SK-N-SH treated with all-trans-retinoic acid at 6 μM for 48 hours (cell line): Measurements from ENCODE around the gene TSPAN18.

Experiments used
- ATAC-seq: fragments of 200-7000 bp; cut with Tn5 transposase; 3 replicates; pipeline ENCODE4 v1.9.1; 2020; ENCODE audit warnings: mild to moderate bottlenecking, moderate library complexity
- ARNTL ChIP-seq: fragments of 450-650 bp; formaldehyde crosslinking; IDR thresholded peaks from 2 replicates; pipeline ENCODE4 v1.5.0; 2020; ENCODE audit warnings: low read depth, mild to moderate bottlenecking, moderate library complexity, borderline replicate concordance
- BACH2 ChIP-seq: fragments of 250-450 bp; sonication (Bioruptor Pico); IDR thresholded peaks from 2 replicates; pipeline ENCODE4 v1.9.0; 2021; ENCODE audit warnings: mild to moderate bottlenecking, borderline replicate concordance
- ESRRG ChIP-seq: fragments of 250-450 bp; sonication (Bioruptor Pico); IDR thresholded peaks from 2 replicates; pipeline ENCODE4 v1.6.1; 2021; ENCODE audit warnings: mild to moderate bottlenecking
- GLIS3 ChIP-seq: fragments of 250-450 bp; sonication (Bioruptor Pico); IDR thresholded peaks from 2 replicates; pipeline ENCODE4 v1.5.0; 2020; ENCODE audit warnings: mild to moderate bottlenecking, moderate library complexity
- ISL1 ChIP-seq: fragments of 250-450 bp; sonication (Bioruptor Pico); IDR thresholded peaks from 2 replicates; pipeline ENCODE4 v2.1.2; 2022; ENCODE audit warnings: mild to moderate bottlenecking, moderate library complexity
- OSR1 ChIP-seq: fragments of 250-450 bp; sonication (Bioruptor Pico); IDR thresholded peaks from 2 replicates; pipeline ENCODE4 v1.8.0; 2022; ENCODE audit warnings: moderate library complexity, mild to moderate bottlenecking, inconsistent platforms
- PPARA ChIP-seq: fragments of 250-450 bp; sonication (Bioruptor Pico); IDR thresholded peaks from 2 replicates; pipeline ENCODE4 v1.5.0; 2020; ENCODE audit warnings: mild to moderate bottlenecking, borderline replicate concordance
- SNAI2 ChIP-seq: fragments of 250-450 bp; sonication (Bioruptor Pico); IDR thresholded peaks from 2 replicates; pipeline ENCODE4 v1.5.0; 2020; ENCODE audit warnings: mild to moderate bottlenecking, moderate library complexity
- TCF4 ChIP-seq: fragments of 250-450 bp; sonication (Bioruptor Pico); IDR thresholded peaks from 2 replicates; pipeline ENCODE4 v1.8.0; 2021; ENCODE audit warnings: mild to moderate bottlenecking, moderate library complexity, borderline replicate concordance
- ZC3H10 ChIP-seq: fragments of 250-450 bp; sonication (Bioruptor Pico); IDR thresholded peaks from 2 replicates; pipeline ENCODE4 v1.5.1; 2021; ENCODE audit warnings: mild to moderate bottlenecking, moderate library complexity
- ZFP3 ChIP-seq: fragments of 250-450 bp; sonication (Bioruptor Pico); IDR thresholded peaks from 2 replicates; pipeline ENCODE4 v1.5.0; 2020; ENCODE audit warnings: mild to moderate bottlenecking, moderate library complexity
- ZFP30 ChIP-seq: fragments of 450-650 bp; formaldehyde crosslinking; IDR thresholded peaks from 2 replicates; pipeline ENCODE4 v1.5.0; 2022; ENCODE audit warnings: mild to moderate bottlenecking, moderate library complexity
- ZNF565 ChIP-seq: fragments of 450-650 bp; formaldehyde crosslinking; conservative IDR thresholded peaks from 2 replicates; pipeline ENCODE4 v1.5.0; 2020; ENCODE audit warnings: low read depth, mild to moderate bottlenecking, moderate library complexity
- ZNF70 ChIP-seq: fragments of 450-650 bp; formaldehyde crosslinking; IDR thresholded peaks from 2 replicates; pipeline ENCODE4 v1.5.0; 2020; ENCODE audit warnings: mild to moderate bottlenecking, moderate library complexity
- ZNF8 ChIP-seq: fragments of 450-650 bp; formaldehyde crosslinking; IDR thresholded peaks from 2 replicates; pipeline ENCODE4 v1.5.0; 2020; ENCODE audit warnings: mild to moderate bottlenecking, moderate library complexity
- TF ChIP-seq, protein P1 (sequence below): fragments of 250-450 bp; sonication (Bioruptor Pico); IDR thresholded peaks from 2 replicates; pipeline ENCODE4 v1.8.0; 2021; ENCODE audit warnings: low read depth, mild to moderate bottlenecking, moderate library complexity, borderline replicate concordance
- TF ChIP-seq, protein P2 (sequence below): fragments of 250-450 bp; sonication (Bioruptor Pico); IDR thresholded peaks from 2 replicates; pipeline ENCODE4 v1.5.1; 2020; ENCODE audit warnings: low read depth, mild to moderate bottlenecking, moderate library complexity
- TF ChIP-seq, protein P3 (sequence below): fragments of 250-450 bp; sonication (Bioruptor Pico); IDR thresholded peaks from 2 replicates; pipeline ENCODE4 v1.5.0; 2020; ENCODE audit warnings: mild to moderate bottlenecking, moderate library complexity
- TF ChIP-seq, protein P4 (sequence below): fragments of 250-450 bp; sonication (Bioruptor Pico); IDR thresholded peaks from 2 replicates; pipeline ENCODE4 v1.8.0; 2020; ENCODE audit warnings: mild to moderate bottlenecking, moderate library complexity, borderline replicate concordance
- TF ChIP-seq, protein P5 (sequence below): fragments of 250-450 bp; sonication (Bioruptor Pico); IDR thresholded peaks from 2 replicates; pipeline ENCODE4 v1.5.1; 2021; ENCODE audit warnings: mild to moderate bottlenecking, moderate library complexity

Gene TSPAN18

DNA sequence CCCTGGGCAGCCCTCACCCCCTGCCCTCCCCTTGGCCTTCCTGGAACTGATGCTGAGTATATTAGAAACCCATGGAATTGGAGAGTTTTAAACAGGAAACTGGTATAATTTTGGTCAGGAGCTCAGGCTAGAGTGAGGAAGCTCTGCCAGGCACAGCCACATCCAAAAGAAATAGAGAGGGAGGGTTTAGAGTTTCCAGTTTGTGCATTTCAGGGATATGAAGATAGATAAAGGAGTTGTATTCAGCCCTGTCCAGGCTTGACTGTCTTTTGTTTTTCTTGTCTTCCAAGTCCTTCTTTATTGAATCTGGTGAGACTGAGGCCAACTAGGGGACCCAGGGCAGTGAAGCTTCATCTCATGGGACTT lies 71.8 kb downstream of the TSPAN18 start (continued):
- TF ChIP-seq, protein P1, sequence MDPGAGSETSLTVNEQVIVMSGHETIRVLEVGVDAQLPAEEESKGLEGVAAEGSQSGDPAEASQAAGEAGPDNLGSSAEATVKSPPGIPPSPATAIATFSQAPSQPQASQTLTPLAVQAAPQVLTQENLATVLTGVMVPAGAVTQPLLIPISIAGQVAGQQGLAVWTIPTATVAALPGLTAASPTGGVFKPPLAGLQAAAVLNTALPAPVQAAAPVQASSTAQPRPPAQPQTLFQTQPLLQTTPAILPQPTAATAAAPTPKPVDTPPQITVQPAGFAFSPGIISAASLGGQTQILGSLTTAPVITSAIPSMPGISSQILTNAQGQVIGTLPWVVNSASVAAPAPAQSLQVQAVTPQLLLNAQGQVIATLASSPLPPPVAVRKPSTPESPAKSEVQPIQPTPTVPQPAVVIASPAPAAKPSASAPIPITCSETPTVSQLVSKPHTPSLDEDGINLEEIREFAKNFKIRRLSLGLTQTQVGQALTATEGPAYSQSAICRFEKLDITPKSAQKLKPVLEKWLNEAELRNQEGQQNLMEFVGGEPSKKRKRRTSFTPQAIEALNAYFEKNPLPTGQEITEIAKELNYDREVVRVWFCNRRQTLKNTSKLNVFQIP (CRISPR knock-in tag) = no peak
- TF ChIP-seq ZC3H10 (CRISPR knock-in tag) (no peak), ISL1 (CRISPR knock-in tag) (no peak), ZFP3 (CRISPR knock-in tag) (no peak), GLIS3 (CRISPR knock-in tag) (no peak), TCF4 (CRISPR knock-in tag) (no peak), SNAI2 (CRISPR knock-in tag) (no peak)
- TF ChIP-seq, protein P2, sequence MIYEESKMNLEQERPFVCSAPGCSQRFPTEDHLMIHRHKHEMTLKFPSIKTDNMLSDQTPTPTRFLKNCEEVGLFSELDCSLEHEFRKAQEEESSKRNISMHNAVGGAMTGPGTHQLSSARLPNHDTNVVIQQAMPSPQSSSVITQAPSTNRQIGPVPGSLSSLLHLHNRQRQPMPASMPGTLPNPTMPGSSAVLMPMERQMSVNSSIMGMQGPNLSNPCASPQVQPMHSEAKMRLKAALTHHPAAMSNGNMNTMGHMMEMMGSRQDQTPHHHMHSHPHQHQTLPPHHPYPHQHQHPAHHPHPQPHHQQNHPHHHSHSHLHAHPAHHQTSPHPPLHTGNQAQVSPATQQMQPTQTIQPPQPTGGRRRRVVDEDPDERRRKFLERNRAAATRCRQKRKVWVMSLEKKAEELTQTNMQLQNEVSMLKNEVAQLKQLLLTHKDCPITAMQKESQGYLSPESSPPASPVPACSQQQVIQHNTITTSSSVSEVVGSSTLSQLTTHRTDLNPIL (CRISPR knock-in tag) = no peak

DNA sequence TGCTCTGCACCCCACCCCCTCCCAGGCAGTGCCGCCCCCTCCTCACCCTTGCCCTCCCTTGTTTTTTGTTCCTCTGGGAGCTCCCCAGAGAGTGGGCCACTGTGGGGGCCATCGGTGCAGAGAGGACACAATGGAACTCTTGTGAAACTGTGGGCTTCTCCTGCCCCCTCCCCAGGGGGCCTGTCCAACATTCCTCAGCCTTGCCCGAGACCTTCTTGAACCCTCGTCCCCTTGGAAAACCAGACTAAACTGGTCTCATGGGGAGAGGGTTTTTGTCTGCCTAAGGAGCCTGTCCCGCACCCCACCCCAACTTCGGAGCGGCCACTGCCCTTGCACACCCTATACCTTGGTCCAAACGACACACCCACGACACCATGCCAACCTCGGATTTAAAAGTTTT lies 72.2 kb downstream of the TSPAN18 start:
- ATAC-seq = no peak
- TF ChIP-seq, protein P2 (CRISPR knock-in tag) = no peak
- TF ChIP-seq ZFP3 (CRISPR knock-in tag) = no peak
- TF ChIP-seq ARNTL (CRISPR knock-in tag) = no peak
- no peak for TF ChIP-seq SNAI2 (CRISPR knock-in tag)
- TF ChIP-seq OSR1 (CRISPR knock-in tag) = no peak
- TF ChIP-seq PPARA (CRISPR knock-in tag) = no peak
- no peak for TF ChIP-seq ZNF70 (CRISPR knock-in tag)
- TF ChIP-seq ZNF565 (CRISPR knock-in tag) = no peak
- no peak for TF ChIP-seq ZNF8 (CRISPR knock-in tag)
- TF ChIP-seq TCF4 (CRISPR knock-in tag) = no peak
- TF ChIP-seq GLIS3 (CRISPR knock-in tag) = no peak
- TF ChIP-seq ESRRG (CRISPR knock-in tag) = no peak
- TF ChIP-seq ZC3H10 (CRISPR knock-in tag) = no peak
- TF ChIP-seq, protein P1 (CRISPR knock-in tag) = no peak

DNA sequence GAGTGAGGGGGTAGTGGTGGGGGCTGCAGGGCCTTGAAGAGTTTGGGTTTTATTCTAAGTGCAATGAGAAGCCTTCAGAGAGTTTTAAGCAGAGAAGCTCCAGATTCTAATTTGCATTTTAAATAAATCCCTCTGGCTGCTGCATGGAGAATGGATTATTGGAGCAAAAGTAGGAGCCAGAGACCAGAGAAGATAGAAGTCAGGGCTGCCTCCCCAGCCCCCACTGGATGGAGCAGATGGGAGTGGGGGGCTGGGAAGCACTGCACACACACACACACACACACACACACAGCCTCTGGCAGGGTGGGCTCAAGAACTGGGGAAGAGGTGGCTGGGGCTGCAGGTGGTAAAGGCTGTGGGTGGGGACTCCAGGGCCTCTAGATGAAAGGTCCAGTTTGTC lies 75.6 kb downstream of the TSPAN18 start:
- ATAC-seq = no peak
- TF ChIP-seq, protein P3, sequence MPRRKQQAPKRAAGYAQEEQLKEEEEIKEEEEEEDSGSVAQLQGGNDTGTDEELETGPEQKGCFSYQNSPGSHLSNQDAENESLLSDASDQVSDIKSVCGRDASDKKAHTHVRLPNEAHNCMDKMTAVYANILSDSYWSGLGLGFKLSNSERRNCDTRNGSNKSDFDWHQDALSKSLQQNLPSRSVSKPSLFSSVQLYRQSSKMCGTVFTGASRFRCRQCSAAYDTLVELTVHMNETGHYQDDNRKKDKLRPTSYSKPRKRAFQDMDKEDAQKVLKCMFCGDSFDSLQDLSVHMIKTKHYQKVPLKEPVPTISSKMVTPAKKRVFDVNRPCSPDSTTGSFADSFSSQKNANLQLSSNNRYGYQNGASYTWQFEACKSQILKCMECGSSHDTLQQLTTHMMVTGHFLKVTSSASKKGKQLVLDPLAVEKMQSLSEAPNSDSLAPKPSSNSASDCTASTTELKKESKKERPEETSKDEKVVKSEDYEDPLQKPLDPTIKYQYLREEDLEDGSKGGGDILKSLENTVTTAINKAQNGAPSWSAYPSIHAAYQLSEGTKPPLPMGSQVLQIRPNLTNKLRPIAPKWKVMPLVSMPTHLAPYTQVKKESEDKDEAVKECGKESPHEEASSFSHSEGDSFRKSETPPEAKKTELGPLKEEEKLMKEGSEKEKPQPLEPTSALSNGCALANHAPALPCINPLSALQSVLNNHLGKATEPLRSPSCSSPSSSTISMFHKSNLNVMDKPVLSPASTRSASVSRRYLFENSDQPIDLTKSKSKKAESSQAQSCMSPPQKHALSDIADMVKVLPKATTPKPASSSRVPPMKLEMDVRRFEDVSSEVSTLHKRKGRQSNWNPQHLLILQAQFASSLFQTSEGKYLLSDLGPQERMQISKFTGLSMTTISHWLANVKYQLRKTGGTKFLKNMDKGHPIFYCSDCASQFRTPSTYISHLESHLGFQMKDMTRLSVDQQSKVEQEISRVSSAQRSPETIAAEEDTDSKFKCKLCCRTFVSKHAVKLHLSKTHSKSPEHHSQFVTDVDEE (CRISPR knock-in tag) = no peak
- TF ChIP-seq ZFP3 (CRISPR knock-in tag) = no peak
- no peak for TF ChIP-seq ZNF8 (CRISPR knock-in tag)
- TF ChIP-seq SNAI2 (CRISPR knock-in tag) = no peak
- TF ChIP-seq, protein P1 (CRISPR knock-in tag) = no peak
- TF ChIP-seq, protein P4, sequence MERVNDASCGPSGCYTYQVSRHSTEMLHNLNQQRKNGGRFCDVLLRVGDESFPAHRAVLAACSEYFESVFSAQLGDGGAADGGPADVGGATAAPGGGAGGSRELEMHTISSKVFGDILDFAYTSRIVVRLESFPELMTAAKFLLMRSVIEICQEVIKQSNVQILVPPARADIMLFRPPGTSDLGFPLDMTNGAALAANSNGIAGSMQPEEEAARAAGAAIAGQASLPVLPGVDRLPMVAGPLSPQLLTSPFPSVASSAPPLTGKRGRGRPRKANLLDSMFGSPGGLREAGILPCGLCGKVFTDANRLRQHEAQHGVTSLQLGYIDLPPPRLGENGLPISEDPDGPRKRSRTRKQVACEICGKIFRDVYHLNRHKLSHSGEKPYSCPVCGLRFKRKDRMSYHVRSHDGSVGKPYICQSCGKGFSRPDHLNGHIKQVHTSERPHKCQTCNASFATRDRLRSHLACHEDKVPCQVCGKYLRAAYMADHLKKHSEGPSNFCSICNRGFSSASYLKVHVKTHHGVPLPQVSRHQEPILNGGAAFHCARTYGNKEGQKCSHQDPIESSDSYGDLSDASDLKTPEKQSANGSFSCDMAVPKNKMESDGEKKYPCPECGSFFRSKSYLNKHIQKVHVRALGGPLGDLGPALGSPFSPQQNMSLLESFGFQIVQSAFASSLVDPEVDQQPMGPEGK (CRISPR knock-in tag) = no peak
- no peak for TF ChIP-seq TCF4 (CRISPR knock-in tag)
- TF ChIP-seq ZC3H10 (CRISPR knock-in tag) = no peak
- TF ChIP-seq OSR1 (CRISPR knock-in tag) = no peak
- no peak for TF ChIP-seq ZNF70 (CRISPR knock-in tag)
- TF ChIP-seq ESRRG (CRISPR knock-in tag) = no peak
- TF ChIP-seq, protein P5, sequence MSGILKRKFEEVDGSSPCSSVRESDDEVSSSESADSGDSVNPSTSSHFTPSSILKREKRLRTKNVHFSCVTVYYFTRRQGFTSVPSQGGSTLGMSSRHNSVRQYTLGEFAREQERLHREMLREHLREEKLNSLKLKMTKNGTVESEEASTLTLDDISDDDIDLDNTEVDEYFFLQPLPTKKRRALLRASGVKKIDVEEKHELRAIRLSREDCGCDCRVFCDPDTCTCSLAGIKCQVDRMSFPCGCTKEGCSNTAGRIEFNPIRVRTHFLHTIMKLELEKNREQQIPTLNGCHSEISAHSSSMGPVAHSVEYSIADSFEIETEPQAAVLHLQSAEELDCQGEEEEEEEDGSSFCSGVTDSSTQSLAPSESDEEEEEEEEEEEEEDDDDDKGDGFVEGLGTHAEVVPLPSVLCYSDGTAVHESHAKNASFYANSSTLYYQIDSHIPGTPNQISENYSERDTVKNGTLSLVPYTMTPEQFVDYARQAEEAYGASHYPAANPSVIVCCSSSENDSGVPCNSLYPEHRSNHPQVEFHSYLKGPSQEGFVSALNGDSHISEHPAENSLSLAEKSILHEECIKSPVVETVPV (CRISPR knock-in tag) = no peak
- no peak for TF ChIP-seq BACH2 (CRISPR knock-in tag)
- no peak for TF ChIP-seq ZFP30
